ENCODE results near the gene SIDT2.

The SIDT2 gene

GRCh38 chr11:117222991-117223740, 44.6 kb downstream of the SIDT2 start:
- POLR2A ChIA-PET (ENCODE audit: low non-redundant PET): no interaction called here
- no peak for DNase-seq (ENCODE audit: low spot score)
- no peak overlapping the region for H3K27ac ChIP-seq
- TF ChIP-seq CTCF (conservative IDR thresholded peaks at IDR 0.05; ENCODE audit: low read depth): no peak
- CTCF ChIA-PET: no interaction called here

- no peak for DNase-seq (ENCODE audit: low spot score)
- CTCF ChIA-PET: no interaction called here
- TF ChIP-seq CTCF (conservative IDR thresholded peaks at IDR 0.05; ENCODE audit: low read depth): no peak
- POLR2A ChIA-PET (ENCODE audit: low non-redundant PET): no interaction called here
- no peak overlapping the region for H3K27ac ChIP-seq
Measured at GRCh38 chr11:117223741-117224689, 45.5 kb downstream of the SIDT2 start.

- H3K27ac ChIP-seq: no peak overlapping the region
- TF ChIP-seq CTCF (conservative IDR thresholded peaks at IDR 0.05; ENCODE audit: low read depth): no peak
- no peak for DNase-seq (ENCODE audit: low spot score)
- ChIA-PET POLR2A (ENCODE audit: low non-redundant PET) (interaction anchor here (0.7 kb wide), 1 partner anchor 163 kb away, joined by 6 read pairs; no protein-coding TSS in a partner anchor), CTCF (interaction anchor here (0.6 to 2.0 kb wide), 5 partner anchors 9 to 534 kb away, joined by 4 to 12 read pairs (median 4); no protein-coding TSS in a partner anchor)
Measured at GRCh38 chr11:117225553-117226170, 47.1 kb downstream of the SIDT2 start.

- CTCF ChIA-PET: interaction anchor here (0.6 to 2.0 kb wide), 15 partner anchors 10 to 720 kb away, joined by 3 to 12 read pairs (median 3); no protein-coding TSS in a partner anchor
- no peak overlapping the region for H3K27ac ChIP-seq
- DNase-seq (ENCODE audit: low spot score): peak; percentile 62
- TF ChIP-seq CTCF (conservative IDR thresholded peaks at IDR 0.05; ENCODE audit: low read depth): peak; percentile 81
- POLR2A ChIA-PET (ENCODE audit: low non-redundant PET): interaction anchor here (0.5 kb wide), 1 partner anchor 117 kb away, joined by 4 read pairs; no protein-coding TSS in a partner anchor
Measured at GRCh38 chr11:117226388-117227385, 48.1 kb downstream of the SIDT2 start.

GRCh38 chr11:117228091-117228490, 49.5 kb downstream of the SIDT2 start:
- TF ChIP-seq CTCF (conservative IDR thresholded peaks at IDR 0.05; ENCODE audit: low read depth): no peak
- POLR2A ChIA-PET (ENCODE audit: low non-redundant PET): no interaction called here
- H3K27ac ChIP-seq: no peak overlapping the region
- CTCF ChIA-PET: interaction anchor here (0.6 to 1.4 kb wide), 2 partner anchors 48 to 496 kb away, joined by 3 to 4 read pairs; no protein-coding TSS in a partner anchor
- DNase-seq (ENCODE audit: low spot score): no peak
